NCI-H446 (cell line): ENCODE measurements around the gene SRBD1.

Experiments
- DNase-seq, 2 experiments: peaks; one replicate each; lab custom pipeline; 2025; lab: John Stamatoyannopoulos, UW

Gene SRBD1

DNA sequence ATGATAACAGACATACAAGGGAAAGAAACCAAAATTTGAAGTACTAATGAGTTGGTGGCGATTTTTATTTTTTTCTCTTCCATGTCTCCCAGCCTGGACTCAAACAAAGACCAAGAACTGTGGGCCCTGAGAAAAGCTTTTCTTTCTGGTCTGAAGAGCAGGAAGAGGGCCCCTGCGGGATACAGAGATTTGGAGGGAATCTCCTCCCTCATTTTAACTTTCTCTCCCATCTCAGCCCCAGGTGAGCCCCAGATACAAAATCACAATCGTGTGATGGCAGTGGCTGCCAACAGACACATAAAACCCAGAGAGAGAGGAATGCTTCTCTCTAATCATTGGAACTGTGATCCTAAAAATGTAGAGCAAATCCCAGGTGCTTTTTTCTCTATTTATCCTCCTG lies 20.9 kb upstream of the SRBD1 start:
- no peak for DNase-seq

DNA sequence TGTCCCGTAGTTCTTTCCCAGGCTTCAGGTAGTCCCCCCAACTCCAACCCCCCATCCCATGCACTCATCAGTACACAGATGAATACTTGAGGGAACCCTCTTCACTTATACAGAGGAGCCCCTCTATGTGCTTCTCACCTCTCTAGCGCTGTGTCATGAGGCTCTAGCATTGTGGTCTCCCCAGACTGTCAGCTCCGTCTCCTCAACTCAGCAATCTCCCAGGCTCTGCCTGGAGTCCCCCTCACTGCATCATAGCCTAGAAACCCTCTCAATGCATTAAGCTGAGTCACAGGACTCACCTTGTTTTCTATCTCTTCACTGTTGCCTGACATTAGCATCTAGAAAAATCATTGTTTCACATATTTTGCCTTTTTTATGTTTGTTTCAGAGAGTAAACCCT lies 20.3 kb upstream of the SRBD1 start:
- DNase-seq, result no peak

DNA sequence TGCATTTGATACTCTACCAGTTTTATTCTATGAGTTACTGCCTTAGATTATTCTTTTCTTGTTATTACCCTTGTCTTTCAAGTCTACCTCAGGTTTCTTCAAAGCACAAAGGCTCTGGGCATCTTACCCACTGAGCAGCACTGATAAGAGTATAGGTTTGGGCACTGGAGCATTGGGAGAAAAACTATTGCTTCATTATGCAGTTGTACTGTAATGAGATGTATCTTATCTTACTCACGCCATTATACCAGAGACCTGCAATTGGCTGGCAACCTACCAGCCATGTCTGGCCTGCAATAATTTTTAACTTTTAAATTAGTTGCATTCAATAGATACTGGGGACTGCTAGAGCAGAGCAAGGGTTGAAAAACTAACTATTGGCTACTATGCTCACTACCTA lies 18.9 kb upstream of the SRBD1 start:
- DNase-seq, result no peak

DNA sequence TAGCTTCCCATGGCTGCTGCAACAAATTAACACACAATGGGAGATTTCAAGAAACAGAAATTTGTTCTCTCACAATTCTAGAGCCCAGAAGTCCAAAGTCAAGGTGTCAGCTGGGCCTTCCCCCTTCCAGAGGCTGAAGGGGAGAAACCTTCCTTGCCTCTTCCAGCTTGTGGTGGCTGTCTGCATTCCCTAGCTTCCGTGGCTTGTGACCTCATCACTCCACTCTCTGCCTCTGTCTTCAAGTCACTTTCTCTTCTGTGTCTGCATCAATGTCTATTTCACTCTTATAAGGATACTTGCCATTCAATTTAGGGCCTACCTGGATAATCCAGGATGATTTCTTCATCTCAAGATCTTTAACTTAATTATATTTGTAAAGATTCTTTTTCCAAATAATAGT lies 16.8 kb upstream of the SRBD1 start:
- no peak for DNase-seq

DNA sequence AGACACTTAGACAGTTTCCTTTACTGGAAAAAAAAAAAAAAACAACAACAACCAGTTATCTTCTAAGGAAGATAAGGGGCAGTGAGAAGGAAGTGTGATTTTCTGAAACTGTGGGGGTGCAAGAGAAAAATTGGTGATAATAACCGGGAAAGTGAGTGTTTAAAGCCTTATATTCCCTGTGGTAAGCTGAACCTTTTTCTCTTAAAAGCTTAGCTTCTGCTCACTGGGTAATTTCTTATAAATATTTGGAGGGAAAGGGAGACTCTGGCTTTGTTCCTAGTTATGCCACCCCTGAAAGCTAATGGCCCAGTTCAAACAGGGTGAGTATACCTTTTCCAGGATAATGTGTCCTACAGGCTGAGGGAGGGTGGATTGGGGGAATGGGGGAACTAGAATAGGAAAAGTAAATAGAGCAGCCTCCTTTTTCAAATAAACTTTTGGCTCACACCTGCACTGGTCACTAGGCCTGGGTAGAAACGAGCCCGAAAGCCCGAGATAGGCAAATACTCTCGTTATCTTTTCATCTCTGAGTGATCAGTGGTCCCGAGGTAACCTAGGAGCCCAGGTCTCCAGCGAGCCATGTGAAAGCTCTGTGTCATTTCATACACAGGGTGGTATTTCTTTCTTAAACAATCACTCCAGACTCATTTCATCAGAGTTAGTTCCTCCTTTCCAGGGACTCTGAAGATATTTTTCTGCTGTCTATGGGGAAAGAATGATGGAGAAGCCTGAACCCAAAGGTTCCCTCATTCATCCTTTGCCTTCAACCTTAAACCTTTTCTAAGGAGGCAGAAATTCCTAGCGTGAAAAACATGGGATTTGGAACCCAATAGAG lies 15.5 kb upstream of the SRBD1 start:
- DNase-seq, result no peak

DNA sequence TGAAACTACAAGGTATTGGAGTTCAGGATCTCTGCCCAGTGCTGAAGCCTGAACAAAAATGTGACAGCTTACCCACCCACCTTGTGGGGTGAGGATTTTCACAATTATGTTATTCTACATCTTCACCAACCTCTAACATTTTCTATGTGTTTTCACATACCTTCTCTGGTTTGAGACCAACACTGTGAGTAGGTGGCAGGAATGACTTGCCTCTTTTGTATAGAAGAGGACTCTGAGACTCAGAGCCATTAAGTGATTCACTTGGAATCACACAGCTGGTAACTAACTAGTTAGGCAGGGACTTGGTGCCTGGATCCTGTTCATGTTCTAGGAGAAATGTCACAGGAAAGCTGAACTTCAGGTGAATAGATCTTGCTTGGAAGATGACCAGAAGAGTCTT lies 14.8 kb upstream of the SRBD1 start:
- no peak for DNase-seq

DNA sequence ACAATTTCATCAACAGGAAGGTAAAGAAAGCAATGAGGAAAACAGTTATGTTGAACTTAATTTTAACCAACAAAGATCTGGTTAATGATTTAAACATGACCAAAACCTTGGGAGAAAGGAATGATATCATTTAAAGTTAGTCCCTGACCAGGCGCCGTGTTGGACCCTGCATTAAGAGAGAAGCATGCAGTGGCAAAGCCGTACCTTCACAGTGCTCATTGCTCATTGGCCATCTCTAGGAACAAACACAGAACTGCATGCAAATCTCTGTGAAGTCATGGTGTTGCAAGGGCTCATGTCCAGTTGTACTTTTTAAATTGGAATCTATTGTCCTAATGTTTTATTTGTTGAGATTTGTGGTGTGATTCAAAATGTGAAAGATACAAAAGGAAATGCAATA lies 12.0 kb upstream of the SRBD1 start:
- no peak for DNase-seq

DNA sequence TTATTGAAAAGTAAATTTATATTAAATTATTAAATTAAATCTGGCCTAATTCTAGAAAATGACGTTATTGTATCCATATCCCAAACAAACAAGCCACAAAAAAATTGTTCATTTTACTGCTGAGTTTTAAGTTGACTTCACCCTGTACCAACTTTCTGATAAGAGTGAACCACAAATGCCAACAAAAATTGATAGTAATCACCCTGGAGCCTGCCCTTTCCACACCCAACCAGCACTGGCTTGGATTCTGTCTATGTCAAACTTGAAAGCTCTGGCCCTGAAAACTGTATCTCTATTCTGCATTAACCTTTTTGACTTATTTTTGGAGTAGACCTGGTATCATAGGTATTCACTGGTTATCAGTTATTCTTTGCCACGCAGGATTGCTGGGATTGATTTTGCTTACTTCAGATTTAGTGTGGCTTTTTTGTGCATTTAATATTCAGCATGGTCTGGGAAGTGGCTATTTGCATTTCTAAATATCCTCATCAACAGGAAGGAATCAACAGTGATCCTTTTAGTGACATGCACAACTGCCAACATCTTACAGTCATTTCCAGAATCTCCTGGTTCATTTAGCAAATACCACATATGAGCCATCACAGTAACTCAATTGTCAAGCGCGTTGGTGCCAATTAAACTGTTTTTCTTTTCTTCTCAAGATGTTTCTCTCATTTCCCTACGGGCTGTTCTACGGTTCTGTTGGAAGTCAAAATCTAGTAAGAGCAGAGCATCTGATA lies 11.4 kb upstream of the SRBD1 start:
- no peak for DNase-seq

DNA sequence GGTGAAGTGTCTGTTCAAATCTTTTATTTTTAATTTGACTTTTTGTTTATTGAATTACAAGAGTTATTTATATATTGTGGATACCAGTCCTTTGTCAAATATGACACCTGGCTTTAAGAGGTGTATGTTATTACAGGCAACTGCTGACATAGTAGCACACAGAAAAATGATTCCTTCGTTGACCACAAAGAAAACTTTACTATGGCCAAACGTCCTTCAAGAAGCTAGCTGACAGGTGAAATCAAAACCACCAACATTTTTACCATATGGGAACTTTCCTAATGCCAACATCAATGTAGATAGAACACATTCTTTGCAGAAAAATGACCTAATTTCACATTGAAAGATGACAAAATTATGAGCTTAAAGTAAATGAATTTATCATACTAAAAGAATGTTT lies 6.4 kb upstream of the SRBD1 start:
- DNase-seq, result no peak

DNA sequence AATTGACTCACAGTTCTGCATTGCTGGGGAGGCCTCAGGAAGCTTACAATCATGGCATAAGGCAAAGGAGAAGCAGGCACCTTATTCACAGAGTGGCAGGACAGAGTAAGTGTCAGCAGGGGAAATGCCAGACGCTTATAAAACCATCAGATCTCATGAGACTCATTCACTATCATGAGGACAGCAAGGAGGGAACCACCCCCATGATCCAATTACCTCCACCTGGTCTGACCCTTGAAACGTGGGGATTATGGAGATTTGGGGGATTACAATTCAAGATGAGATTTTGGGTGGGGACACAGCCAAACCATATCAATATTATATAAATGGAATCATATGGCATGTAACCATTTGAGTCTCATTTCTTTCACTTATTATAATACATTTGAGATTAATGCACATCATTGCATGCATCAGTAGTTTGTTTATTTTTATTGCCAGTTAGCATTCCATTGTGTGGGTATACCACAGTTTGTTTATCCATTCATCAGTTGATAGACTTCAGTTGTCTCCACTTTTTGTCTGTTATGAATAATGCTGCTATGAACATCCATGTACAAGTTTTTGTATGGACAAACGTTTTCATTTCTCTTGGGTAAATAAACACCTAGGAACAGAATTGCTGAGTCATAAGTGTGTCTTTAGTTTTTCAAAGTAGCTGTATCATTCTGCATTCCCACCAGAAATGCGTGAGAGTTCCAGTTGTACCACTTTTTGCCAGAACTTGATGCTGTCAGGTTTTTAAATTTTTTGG lies 5.8 kb upstream of the SRBD1 start:
- DNase-seq, result no peak

DNA sequence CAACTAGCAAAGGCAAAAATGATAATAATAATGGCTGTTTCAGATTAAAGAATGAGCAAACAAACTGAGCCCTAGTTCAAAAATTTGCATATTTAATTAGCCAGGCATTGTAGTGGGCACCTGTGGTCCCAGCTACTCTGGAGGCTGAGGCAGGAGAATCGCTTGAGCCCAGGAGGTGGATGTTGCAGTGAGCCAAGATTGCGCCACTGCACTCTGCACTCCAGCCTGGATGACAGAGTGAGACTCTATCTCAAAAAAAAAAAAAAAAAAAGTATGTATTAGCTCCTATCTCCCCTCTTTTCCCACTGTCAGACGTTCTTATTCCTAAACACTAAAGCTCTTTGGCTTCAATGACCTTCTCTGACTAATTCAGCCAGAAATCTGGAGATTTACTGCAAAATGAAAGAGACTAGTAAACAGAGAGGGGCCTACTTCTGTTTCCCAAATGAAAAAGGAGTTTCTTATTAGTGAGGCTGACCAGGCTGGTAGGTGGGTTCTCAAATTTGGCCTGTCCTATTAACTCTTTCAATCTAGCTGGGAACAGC lies 3.9 kb upstream of the SRBD1 start:
- no peak for DNase-seq

DNA sequence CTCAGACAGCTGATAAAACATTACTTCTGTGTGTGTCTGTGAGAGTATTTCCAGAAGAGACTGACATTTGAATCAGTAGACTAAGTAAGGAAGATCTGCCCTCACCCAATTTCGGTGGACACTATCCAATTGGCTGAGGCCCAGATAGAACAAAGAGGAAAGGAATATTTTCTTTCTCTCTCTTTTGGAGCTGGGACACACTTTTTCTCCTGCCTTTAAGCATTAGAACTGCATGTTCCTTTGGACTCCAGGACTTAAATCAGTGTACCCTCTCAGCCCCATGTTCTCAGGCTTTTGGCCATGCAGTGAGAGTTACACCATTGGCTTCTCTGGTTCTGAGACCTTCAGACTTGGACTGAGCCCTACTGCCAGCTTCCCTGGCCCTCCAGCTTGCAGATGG lies 3.3 kb upstream of the SRBD1 start:
- peak in 1 of 2 experiments; percentile 12 for DNase-seq

DNA sequence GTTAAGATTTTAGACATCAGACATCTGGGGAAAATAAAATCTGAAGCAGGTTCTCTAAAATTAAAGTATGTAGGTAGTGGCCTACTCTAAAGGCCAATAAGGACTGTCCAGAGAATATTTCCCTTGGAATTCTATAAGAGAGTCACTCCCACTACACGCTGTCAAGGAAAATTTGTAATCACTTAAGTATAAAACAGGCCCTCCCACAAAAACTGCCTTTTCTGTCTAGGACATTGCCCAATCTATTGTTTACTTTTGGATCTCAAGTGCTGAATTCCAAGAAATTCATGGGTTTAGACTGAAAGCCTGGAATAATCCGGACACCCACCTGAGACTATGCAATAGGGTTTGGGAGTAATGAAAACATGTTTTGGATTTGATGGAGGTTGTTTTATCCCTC lies 1.7 kb upstream of the SRBD1 start:
- DNase-seq, result no peak

DNA sequence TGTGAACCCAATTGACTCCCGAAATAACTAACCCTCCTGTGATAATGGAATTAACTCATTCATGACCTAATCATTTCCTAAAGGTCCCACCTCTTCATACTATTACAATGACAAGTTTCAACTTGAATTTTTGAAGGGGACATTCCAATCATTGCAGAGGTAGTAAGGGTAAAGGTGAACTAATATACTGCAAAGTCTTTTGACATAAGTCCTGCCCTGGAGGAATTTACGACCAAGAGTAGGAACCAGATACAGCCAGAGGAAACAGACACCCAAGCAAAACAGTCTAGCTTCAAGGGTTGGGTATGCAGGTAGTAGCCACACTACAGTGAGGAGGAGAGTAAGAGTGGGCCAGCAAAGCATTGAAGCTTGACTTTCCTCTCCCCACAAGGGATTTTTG lies 1.2 kb upstream of the SRBD1 start:
- no peak for DNase-seq

DNA sequence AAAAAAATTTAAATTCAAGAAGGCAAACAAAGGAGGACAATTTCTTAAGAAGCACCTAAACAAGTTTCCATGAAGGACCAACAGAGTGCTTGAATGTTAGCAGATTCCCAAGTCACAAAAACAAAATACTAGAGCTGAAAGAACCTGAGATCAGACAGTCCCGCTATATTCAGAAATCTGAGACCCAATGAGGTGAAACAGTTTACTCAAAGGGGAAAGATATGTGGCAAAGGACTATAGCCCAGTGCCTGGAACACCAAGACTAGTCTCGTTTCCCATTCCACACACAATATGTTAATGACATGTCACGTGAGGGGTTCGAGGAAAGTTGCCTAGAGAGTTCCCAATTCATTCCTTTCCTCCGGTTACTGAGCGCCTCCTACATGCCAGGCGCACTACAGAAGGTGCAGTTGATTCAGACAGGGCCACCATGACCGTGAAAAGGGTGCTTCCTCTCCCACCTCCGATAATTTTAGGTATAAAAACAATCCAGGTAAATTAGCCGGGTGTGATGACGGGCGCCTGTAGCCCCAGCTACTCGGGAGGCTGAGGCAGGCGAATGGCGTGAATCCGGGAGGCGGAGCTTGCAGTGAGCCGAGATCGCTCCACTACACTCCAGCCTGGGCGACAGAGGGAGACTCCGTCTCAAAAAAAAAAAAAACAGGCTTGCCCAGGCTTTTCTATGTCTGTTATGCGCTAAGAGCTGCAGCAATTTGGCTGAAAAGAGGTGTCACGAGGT lies 617 bp downstream of the SRBD1 start:
- DNase-seq, result peak; percentile 60 to 70

DNA sequence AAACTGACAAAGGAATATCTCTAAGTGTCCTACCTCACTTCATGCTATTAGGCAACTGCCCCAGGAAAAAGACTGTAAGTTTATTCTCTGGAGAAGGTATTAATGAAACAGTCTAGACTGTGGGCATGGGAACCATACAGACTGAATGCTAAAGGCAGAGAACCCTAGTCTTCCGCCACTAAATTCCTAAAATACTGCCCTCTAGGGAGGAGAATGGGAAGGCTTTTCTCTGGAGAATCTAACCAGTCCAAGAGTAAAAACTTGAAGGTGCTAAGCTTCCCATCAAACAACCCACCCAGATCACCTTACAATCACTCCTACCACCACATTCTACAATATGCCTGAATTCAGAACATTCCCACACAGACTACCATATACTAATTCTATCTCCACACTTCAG lies 3.4 kb downstream of the SRBD1 start:
- peak in 1 of 2 experiments; percentile 29 for DNase-seq

DNA sequence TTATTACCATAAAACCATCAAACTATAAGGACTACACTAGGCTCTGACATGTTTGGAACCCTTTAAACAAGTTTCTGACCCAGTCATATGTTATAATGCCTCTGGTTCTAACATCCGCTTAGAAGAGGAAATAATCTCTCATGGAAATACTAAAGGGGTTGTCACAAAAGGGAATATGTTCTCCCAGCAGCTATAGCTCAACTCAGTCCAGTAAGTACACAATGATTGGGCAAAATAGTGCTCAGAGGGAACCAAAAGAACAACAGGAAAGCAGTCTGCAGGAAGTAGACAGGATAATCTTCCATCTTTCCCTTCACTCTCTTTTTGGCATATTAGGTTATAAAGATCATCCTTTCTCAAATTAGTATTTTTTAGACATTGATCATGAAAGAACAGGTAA lies 4.3 kb downstream of the SRBD1 start:
- no peak for DNase-seq

DNA sequence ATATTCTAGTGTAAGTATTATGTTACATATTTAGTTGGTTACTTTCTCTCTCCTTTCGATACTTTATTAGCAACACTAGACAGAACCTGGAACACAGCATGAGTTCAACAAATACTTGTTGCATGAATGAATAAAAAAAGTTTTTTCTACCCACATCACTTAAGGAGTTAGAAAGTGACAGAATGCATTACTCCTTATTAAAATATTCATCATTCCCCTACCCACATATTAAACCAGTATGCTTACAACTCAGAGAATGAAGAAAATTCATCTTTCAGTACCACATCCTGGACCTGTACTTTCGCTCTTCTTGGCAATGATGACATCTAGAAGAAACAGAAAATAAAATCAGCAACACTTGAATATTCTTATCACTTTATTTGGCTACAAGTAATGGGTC lies 6.0 kb downstream of the SRBD1 start:
- DNase-seq, result no peak

DNA sequence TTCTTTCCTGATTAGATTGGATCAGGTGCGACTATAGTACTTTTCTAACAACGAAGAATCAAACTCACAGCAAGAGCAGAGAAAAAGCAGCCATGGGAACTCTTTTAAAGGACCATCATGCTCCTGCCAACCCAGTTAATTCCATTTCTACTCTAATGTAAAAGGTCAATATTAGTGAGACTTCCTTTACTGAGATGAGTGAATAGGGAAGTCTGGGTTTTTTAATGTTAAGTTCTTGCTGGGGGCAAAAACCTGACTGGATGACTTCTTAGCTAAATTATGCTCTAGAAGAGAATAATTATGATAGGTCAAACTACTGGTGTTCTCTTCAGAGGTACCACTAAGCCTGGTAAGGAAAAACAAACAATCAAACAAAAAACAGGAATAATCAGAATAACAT lies 8.4 kb downstream of the SRBD1 start:
- no peak for DNase-seq

DNA sequence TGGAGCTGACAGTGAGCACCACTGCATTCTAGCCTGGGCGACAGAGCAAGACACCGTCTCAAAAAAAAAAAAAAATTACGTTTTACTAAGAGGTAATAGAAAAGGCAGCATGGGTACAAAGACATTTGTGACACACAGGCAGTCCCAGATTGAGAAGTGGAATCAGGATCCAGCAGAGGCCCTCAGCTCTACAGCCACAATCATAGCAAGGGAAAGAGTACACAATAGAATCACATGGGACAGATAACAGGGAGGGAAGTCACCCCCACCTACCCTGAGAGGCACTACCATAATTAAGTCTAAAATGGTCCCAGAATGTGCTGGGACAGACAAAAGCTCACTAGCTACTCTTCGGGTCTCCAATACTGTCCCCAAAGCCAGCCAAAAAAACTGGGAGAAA lies 12.5 kb downstream of the SRBD1 start:
- DNase-seq, result no peak

DNA sequence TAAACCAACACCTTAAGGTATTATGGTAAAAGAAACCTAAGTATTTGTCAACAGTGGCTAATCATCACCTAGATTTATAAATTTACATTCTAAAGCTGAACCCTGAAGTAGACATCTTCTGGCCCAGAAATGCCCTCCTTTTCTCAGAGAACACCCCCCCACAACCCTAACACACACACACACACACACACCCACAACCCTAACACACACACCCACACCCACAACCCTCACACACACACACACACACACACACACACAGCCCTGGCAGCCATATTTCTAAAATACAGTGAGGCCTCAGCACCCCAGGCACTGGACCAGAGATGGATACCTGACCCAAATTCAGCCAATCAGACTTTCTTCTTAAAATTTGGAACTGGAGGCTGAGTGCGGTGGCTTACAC lies 14.3 kb downstream of the SRBD1 start:
- no peak for DNase-seq
